ENCODE results near the gene ARHGAP45. TPM values are rescaled to one million over a fixed set of nuclear protein-coding genes. Genes with fewer than 3 reads are reported as not detected.

The ARHGAP45 gene
- total RNA-seq, 1 donor from 2014 or later = 6.1 TPM

- Mint-ChIP-seq H3K4me1 (ENCODE audit: low read depth) (no peaks in the 10 kb centered on the region), H3K27ac (no peak overlapping the region), H3K4me3 (ENCODE audit: low read depth) (no peak overlapping the region), H3K36me3 (ENCODE audit: insufficient read depth) (peaks cover 8% of the 10 kb centered on the region), H3K27me3 (no peaks in the 10 kb centered on the region), H3K9me3 (ENCODE audit: low read depth) (no peaks in the 10 kb centered on the region)
- TF ChIP-seq, protein P1, sequence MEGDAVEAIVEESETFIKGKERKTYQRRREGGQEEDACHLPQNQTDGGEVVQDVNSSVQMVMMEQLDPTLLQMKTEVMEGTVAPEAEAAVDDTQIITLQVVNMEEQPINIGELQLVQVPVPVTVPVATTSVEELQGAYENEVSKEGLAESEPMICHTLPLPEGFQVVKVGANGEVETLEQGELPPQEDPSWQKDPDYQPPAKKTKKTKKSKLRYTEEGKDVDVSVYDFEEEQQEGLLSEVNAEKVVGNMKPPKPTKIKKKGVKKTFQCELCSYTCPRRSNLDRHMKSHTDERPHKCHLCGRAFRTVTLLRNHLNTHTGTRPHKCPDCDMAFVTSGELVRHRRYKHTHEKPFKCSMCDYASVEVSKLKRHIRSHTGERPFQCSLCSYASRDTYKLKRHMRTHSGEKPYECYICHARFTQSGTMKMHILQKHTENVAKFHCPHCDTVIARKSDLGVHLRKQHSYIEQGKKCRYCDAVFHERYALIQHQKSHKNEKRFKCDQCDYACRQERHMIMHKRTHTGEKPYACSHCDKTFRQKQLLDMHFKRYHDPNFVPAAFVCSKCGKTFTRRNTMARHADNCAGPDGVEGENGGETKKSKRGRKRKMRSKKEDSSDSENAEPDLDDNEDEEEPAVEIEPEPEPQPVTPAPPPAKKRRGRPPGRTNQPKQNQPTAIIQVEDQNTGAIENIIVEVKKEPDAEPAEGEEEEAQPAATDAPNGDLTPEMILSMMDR (IDR thresholded peaks at IDR 0.05; ENCODE audit: unreplicated experiment) = no peak
- no peak for DNase-seq (ENCODE audit: low spot score, unreplicated experiment)
Measured at GRCh38 chr19:1121395-1121794, 54.4 kb downstream of the ARHGAP45 start.

DNA sequence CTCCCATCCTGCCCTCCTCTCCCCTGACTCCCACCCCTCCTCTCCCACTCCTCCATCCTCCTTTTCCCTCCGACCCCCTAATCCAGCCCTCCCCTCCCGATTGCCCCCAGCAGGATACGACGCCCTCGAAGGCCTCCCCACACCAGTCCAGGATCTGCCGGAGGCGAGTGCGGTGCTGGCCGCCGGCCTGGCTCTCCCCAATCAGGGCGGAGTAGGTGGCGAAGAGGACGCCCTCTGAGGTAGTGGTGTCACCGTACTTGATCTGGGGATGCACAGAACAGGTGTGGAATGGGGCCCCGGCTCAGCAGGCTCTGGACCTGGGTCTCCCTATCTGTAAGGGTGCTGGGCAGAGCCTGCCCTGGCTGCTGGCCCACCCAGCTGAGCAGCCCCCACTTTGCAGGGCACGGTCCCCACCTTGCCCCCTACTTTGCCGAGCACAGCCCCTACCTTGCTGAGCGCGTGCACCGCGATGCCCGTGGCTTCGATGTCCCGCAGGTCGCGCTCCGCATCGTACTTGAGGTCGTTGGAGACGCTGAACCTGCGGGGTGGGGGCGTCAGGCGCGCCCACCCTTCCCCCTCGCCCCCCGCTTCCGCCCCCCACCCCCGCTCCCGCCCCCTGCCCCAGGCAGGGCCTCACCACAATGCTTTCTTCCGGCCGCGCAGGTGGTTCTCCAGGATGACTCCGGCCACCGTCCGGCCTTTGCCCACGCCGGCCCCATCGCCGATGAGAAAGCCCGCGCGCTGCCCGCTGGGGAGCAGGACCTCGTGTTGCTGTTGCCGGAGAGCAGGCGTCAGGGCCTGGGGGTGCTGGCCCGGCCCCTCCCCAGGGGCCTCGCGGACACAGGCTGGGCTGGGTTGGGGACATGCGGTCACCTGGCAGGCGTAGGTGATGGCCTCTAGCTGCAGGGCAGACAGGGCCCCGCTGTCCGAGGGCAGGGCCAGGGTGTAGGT, 55.3 kb downstream of the ARHGAP45 start:
- Mint-ChIP-seq H3K36me3 (ENCODE audit: insufficient read depth) (peaks cover 8% of the 10 kb centered on the region), H3K4me3 (ENCODE audit: low read depth) (no peak overlapping the region), H3K27me3 (no peaks in the 10 kb centered on the region), H3K9me3 (ENCODE audit: low read depth) (no peaks in the 10 kb centered on the region), H3K4me1 (ENCODE audit: low read depth) (no peaks in the 10 kb centered on the region), H3K27ac (no peak overlapping the region)
- no peak for DNase-seq (ENCODE audit: low spot score, unreplicated experiment)
- TF ChIP-seq, protein P1 (IDR thresholded peaks at IDR 0.05; ENCODE audit: unreplicated experiment) = no peak

GRCh38 chr19:1122972-1123363, 56.0 kb downstream of the ARHGAP45 start:
- Mint-ChIP-seq H3K4me1 (ENCODE audit: low read depth) (no peaks in the 10 kb centered on the region), H3K27ac (no peak overlapping the region), H3K9me3 (ENCODE audit: low read depth) (no peaks in the 10 kb centered on the region), H3K27me3 (no peaks in the 10 kb centered on the region), H3K4me3 (ENCODE audit: low read depth) (no peak overlapping the region), H3K36me3 (ENCODE audit: insufficient read depth) (peaks cover 8% of the 10 kb centered on the region)
- TF ChIP-seq, protein P1 (IDR thresholded peaks at IDR 0.05; ENCODE audit: unreplicated experiment) = no peak
- DNase-seq (ENCODE audit: low spot score, unreplicated experiment) = no peak

GRCh38 chr19:1123381-1123780, 56.4 kb downstream of the ARHGAP45 start:
- Mint-ChIP-seq H3K4me1 (ENCODE audit: low read depth) (no peaks in the 10 kb centered on the region), H3K27me3 (no peaks in the 10 kb centered on the region), H3K36me3 (ENCODE audit: insufficient read depth) (peaks cover 8% of the 10 kb centered on the region), H3K27ac (no peak overlapping the region), H3K9me3 (ENCODE audit: low read depth) (no peaks in the 10 kb centered on the region), H3K4me3 (ENCODE audit: low read depth) (no peak overlapping the region)
- TF ChIP-seq, protein P1 (IDR thresholded peaks at IDR 0.05; ENCODE audit: unreplicated experiment) = no peak
- no peak for DNase-seq (ENCODE audit: low spot score, unreplicated experiment)

- H3K27ac Mint-ChIP-seq = no peak overlapping the region
- no peak overlapping the region for H3K4me3 Mint-ChIP-seq (ENCODE audit: low read depth)
- DNase-seq (ENCODE audit: low spot score, unreplicated experiment) = no peak
- TF ChIP-seq, protein P1 (IDR thresholded peaks at IDR 0.05; ENCODE audit: unreplicated experiment) = no peak
- H3K36me3 Mint-ChIP-seq (ENCODE audit: insufficient read depth) = peaks cover 4% of the 10 kb centered on the region
- no peaks in the 10 kb centered on the region for H3K4me1 Mint-ChIP-seq (ENCODE audit: low read depth)
- H3K9me3 Mint-ChIP-seq (ENCODE audit: low read depth) = no peaks in the 10 kb centered on the region
- H3K27me3 Mint-ChIP-seq = no peaks in the 10 kb centered on the region
Measured at GRCh38 chr19:1123885-1124677, 57.1 kb downstream of the ARHGAP45 start.

Measured in progenitor cell of endocrine pancreas (in vitro differentiated cells).